ENCODE data around the gene VAPB.

DNA sequence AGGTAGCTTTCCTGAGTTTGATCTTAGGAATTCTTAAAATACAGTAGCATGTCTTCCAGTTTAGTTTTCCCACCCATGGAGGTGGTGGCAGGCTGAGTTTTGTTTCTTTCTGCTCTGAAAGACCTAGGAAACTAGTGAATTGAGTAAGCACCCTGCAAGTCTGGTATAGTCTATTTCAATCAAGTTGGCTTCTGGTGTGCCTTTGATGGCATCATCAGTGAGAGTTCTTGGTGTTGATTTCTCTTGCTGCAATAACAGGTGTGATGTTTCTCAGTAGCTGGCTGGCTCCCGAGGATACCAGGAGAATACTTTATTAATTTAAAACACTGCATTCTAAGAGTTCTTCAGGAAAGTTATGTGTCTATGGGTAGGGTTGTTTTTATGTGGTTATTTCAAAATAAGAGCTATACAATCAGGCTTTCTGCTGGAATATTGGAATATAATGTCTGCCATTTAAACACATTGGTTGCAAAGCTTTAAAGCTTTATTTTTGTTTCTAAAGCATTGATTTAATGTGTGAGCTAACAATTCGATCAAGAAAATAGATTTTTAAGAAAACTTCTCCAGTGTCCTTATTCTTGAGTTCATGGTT is 19.0 kb downstream of the VAPB start:
- TF ChIP-seq POLR2A (IDR thresholded peaks at IDR 0.05) (no peak), CTCF (IDR thresholded peaks at IDR 0.05) (no peak)
